Uterus (tissue), 2 donors: Measurements from ENCODE around the gene TEC.

Source experiments
- CTCF ChIP-seq, 4 experiments: fragments of 200-600 bp in 2 of 4; fragments of 450-650 bp in 2 of 4; sonication (generic) in 2 of 4; IDR thresholded peaks; one replicate each; pipeline ENCODE4 v1.5.1; 2016 to 2019; ENCODE audit warnings: antibody characterized with exemption in 4 of 4, mild to moderate bottlenecking in 2 of 4, moderate library complexity in 1 of 4
- POLR2A ChIP-seq, 2 donors: fragments of 450-650 bp; IDR thresholded peaks; one replicate each; pipeline ENCODE4 v1.6.1; 2016; ENCODE audit warnings: antibody characterized with exemption in 2 of 2, mild to moderate bottlenecking in 1 of 2, moderate library complexity in 1 of 2

GRCh38 chr4:48178931-48179330 lies 90.7 kb downstream of the TEC start:
- TF ChIP-seq CTCF (IDR thresholded peaks at IDR 0.05), result no peak
- no peak for TF ChIP-seq POLR2A (IDR thresholded peaks at IDR 0.05)
